A673 (cell line): ENCODE results near the gene HUS1. TPM values are rescaled to one million over a fixed set of nuclear protein-coding genes. Genes with fewer than 3 reads are reported as not detected.

Experiments
- BruUV-seq: library from RNA; stranded (reverse); fragments of 400-500 nt; replicated peaks from 2 replicates; lab custom pipeline; 2021; lab: Mats Ljungman, UMichigan
- CTCF ChIA-PET: fragments of 300-600 bp; sonication (Branson Sonifier 250); formaldehyde crosslinking; loops from one replicate; lab custom pipeline; 2022; ENCODE audit warnings: antibody characterized with exemption; lab: Charles Lee
- POLR2A ChIA-PET: fragments of 300-600 bp; sonication (Branson Sonifier 250); formaldehyde crosslinking; loops from one replicate; lab custom pipeline; 2022; ENCODE audit warnings: antibody characterized with exemption; ENCODE audit not compliant: low non-redundant PET; lab: Charles Lee
- DNase-seq: peaks from one replicate; pipeline ENCODE4 v3.0.0-alpha.2; 2015; ENCODE audit warnings: low spot score
- H3K27ac ChIP-seq: fragments of 200-600 bp; sonication (generic); 2 replicates; pipeline ENCODE4 v1.5.1; 2016; ENCODE audit warnings: mixed run types, low read depth, mild to moderate bottlenecking, mixed read lengths, antibody characterized with exemption, low read length; ENCODE audit not compliant: poor library complexity, severe bottlenecking
- H3K27me3 ChIP-seq: fragments of 200-600 bp; sonication (generic); replicated peaks from 2 replicates; pipeline ENCODE4 v1.6.1; 2017; ENCODE audit warnings: mixed run types, low read depth, mild to moderate bottlenecking, mixed read lengths, antibody characterized with exemption, low read length; ENCODE audit not compliant: insufficient read depth, poor library complexity
- H3K36me3 ChIP-seq: fragments of 200-600 bp; sonication (generic); 2 replicates; pipeline ENCODE4 v1.6.1; 2016; ENCODE audit warnings: mixed run types, mild to moderate bottlenecking, mixed read lengths, antibody characterized with exemption, low read length; ENCODE audit not compliant: insufficient read depth, poor library complexity, severe bottlenecking
- H3K4me1 ChIP-seq: fragments of 200-600 bp; sonication (generic); 2 replicates; pipeline ENCODE4 v1.6.1; 2017; ENCODE audit warnings: mixed run types, mild to moderate bottlenecking, mixed read lengths, antibody characterized with exemption, low read length; ENCODE audit not compliant: insufficient read depth, poor library complexity, severe bottlenecking
- H3K4me3 ChIP-seq: fragments of 200-600 bp; sonication (generic); 2 replicates; pipeline ENCODE4 v1.5.1; 2016; ENCODE audit warnings: low read depth, mixed run types, mild to moderate bottlenecking, mixed read lengths, low read length; ENCODE audit not compliant: poor library complexity, severe bottlenecking
- H3K9me3 ChIP-seq: fragments of 200-600 bp; sonication (generic); 2 replicates; pipeline ENCODE4 v1.6.1; 2016; ENCODE audit warnings: mixed run types, low read depth, mild to moderate bottlenecking, mixed read lengths, antibody characterized with exemption, low read length; ENCODE audit not compliant: poor library complexity, severe bottlenecking
- EZH2 ChIP-seq: fragments of 200-600 bp; sonication (generic); IDR thresholded peaks from 2 replicates; pipeline ENCODE4 v1.6.1; 2017; ENCODE audit warnings: borderline replicate concordance, low read depth, mild to moderate bottlenecking, mixed read lengths, antibody characterized with exemption, low read length; ENCODE audit not compliant: poor library complexity, severe bottlenecking
- intact Hi-C: fragments of 100-400 bp; cut with micrococcal nuclease; formaldehyde crosslinking; loops from one replicate; pipeline ENCODE4 v1.10.0; 2022; ENCODE audit not compliant: unreplicated experiment
- total RNA-seq: library from RNA; stranded (reverse); gene quantifications from 2 replicates; pipeline ENCODE4 v1.2.3, GENCODE V29; 2021
- TF ChIP-seq, protein P1 (sequence below): fragments of 300-800, 200-600 bp; sonication (generic); conservative IDR thresholded peaks from 2 replicates; pipeline ENCODE4 v1.5.1; 2017; ENCODE audit warnings: low read depth, mild to moderate bottlenecking, antibody characterized with exemption, low read length, moderate library complexity, mixed read lengths

HUS1 gene
- total RNA-seq, 1 experiment from 2014 or later: 53.3 TPM

DNA sequence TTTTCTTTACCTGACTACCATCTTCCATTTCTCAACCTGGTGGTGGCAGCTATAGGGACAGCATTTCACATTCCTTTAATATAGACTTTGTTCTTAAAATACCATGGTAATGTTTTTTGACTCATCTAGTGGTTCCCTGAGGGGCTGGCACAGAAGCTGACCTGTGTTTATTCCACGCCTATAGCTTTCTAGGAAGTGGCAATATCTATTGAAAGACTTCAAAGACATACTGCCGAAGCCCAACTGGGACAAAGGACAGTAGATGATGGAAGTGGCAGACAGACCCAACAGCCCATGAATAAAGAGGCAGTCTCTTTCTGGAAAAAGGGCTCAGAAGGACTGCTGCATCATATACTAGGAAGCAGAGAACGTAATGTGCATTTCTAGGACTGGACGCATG lies 38.3 kb upstream of the HUS1 start:
- H3K27ac ChIP-seq: no peak overlapping the region
- no peak for TF ChIP-seq EZH2
- TF ChIP-seq, protein P1, sequence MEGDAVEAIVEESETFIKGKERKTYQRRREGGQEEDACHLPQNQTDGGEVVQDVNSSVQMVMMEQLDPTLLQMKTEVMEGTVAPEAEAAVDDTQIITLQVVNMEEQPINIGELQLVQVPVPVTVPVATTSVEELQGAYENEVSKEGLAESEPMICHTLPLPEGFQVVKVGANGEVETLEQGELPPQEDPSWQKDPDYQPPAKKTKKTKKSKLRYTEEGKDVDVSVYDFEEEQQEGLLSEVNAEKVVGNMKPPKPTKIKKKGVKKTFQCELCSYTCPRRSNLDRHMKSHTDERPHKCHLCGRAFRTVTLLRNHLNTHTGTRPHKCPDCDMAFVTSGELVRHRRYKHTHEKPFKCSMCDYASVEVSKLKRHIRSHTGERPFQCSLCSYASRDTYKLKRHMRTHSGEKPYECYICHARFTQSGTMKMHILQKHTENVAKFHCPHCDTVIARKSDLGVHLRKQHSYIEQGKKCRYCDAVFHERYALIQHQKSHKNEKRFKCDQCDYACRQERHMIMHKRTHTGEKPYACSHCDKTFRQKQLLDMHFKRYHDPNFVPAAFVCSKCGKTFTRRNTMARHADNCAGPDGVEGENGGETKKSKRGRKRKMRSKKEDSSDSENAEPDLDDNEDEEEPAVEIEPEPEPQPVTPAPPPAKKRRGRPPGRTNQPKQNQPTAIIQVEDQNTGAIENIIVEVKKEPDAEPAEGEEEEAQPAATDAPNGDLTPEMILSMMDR: no peak
- H3K27me3 ChIP-seq: peaks cover 3% of the 10 kb centered on the region
- no peak for DNase-seq
- BruUV-seq: no TSS peak
- no peaks in the 10 kb centered on the region for H3K4me1 ChIP-seq
- no peak overlapping the region for H3K4me3 ChIP-seq
- H3K36me3 ChIP-seq: no peaks in the 10 kb centered on the region
- intact Hi-C loops: no loop called here
- ChIA-PET CTCF (no interaction called here), POLR2A (no interaction called here)
- H3K9me3 ChIP-seq: no peaks in the 10 kb centered on the region

DNA sequence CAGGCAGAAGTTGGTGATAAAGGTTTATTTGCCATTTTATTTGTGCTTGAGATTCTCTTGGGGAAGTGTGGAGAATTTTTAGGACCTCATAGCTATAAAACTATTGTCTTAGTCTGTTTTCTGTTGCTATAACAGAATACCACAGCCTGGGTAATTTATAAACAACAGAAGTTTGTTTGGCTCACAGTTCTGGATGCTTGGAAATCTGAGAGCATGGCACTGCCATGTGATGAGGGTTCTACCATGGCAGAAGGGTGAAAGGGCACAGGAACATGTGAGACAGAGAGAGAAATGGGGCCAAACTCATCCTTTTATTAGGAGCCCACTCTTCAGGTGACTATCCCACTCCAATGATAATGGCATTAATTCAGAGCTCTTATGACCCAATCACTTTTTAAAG lies 37.2 kb upstream of the HUS1 start:
- H3K27me3 ChIP-seq: peaks cover 3% of the 10 kb centered on the region
- BruUV-seq: no TSS peak
- ChIA-PET CTCF (no interaction called here), POLR2A (no interaction called here)
- H3K4me1 ChIP-seq: no peaks in the 10 kb centered on the region
- no peaks in the 10 kb centered on the region for H3K36me3 ChIP-seq
- TF ChIP-seq, protein P1: no peak
- no peak for TF ChIP-seq EZH2
- no peak overlapping the region for H3K4me3 ChIP-seq
- DNase-seq: no peak
- no peak overlapping the region for H3K27ac ChIP-seq
- intact Hi-C loops: no loop called here
- no peaks in the 10 kb centered on the region for H3K9me3 ChIP-seq

DNA sequence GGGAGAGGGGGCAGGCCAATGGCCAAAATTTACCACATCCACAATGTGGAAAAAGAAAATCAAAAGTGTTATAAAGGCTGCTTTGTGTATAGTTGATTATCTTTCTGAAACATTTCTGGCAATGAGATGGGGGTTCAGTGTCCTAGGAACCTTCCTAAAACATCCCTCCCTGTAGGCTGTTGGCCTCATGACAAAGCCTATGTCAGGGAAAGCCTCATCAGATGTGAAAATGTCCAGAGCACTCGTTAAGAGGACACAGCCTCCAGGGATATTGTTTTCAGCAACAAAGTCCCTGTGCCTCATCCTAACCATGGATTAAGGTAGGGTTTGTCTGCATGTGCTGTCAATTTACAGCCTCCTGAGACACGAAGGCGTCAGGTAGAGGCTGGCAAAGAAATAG lies 32.5 kb upstream of the HUS1 start:
- Histone ChIP-seq H3K4me3 (no peak overlapping the region), H3K9me3 (no peaks in the 10 kb centered on the region), H3K27me3 (no peaks in the 10 kb centered on the region), H3K27ac (no peak overlapping the region), H3K4me1 (no peaks in the 10 kb centered on the region), H3K36me3 (no peaks in the 10 kb centered on the region)
- BruUV-seq: no TSS peak
- TF ChIP-seq, protein P1: no peak
- TF ChIP-seq EZH2: no peak
- ChIA-PET POLR2A (no interaction called here), CTCF (no interaction called here)
- intact Hi-C loops: no loop called here
- no peak for DNase-seq
